ENCODE results near the gene NDST1.

NDST1 gene

GRCh38 chr5:150525163-150525562 lies 17.2 kb downstream of the NDST1 start:
- no peaks in the 10 kb centered on the region for H3K9me3 ChIP-seq (ENCODE audit: insufficient read depth, low read length, severe bottlenecking)
- H4K20me1 ChIP-seq (ENCODE audit: insufficient read depth, low read length), result no peaks in the 10 kb centered on the region
- no peak overlapping the region for H2AFZ ChIP-seq (ENCODE audit: low read depth, low read length)
- ATAC-seq (ENCODE audit: insufficient read depth, low read depth) (no peak), DNase-seq (no peak)
- peaks cover 6% of the 10 kb centered on the region for H3K27me3 ChIP-seq (ENCODE audit: insufficient read depth, low read length, poor library complexity)
- no peaks in the 10 kb centered on the region for H3K4me1 ChIP-seq (ENCODE audit: insufficient read depth, low read length)
- no peaks in the 10 kb centered on the region for H3K79me2 ChIP-seq (ENCODE audit: insufficient read depth, low read length)
- no peaks in the 10 kb centered on the region for H3K36me3 ChIP-seq (ENCODE audit: insufficient read depth, low read length)
- H3K9ac ChIP-seq (ENCODE audit: low read depth, low read length), result no peak overlapping the region
- no peak for TF ChIP-seq EZH2 (IDR thresholded peaks at IDR 0.05; ENCODE audit: borderline replicate concordance, low read depth, low read length, severe bottlenecking)
- no peak for TF ChIP-seq CTCF (IDR thresholded peaks at IDR 0.05; ENCODE audit: borderline replicate concordance, extremely low read depth, low read length, poor library complexity, severe bottlenecking)
- no peak overlapping the region for H3K4me3 ChIP-seq (ENCODE audit: low read depth in 1 of 2, low read length in 2 of 2)
- H3K27ac ChIP-seq (ENCODE audit: low read length), result no peak overlapping the region
- no peak overlapping the region for H3K4me2 ChIP-seq (ENCODE audit: insufficient read depth, low read length)

GRCh38 chr5:150525781-150526180 lies 17.9 kb downstream of the NDST1 start:
- no peak overlapping the region for H3K4me2 ChIP-seq (ENCODE audit: insufficient read depth, low read length)
- no peaks in the 10 kb centered on the region for H4K20me1 ChIP-seq (ENCODE audit: insufficient read depth, low read length)
- H3K9me3 ChIP-seq (ENCODE audit: insufficient read depth, low read length, severe bottlenecking), result no peaks in the 10 kb centered on the region
- TF ChIP-seq CTCF (IDR thresholded peaks at IDR 0.05; ENCODE audit: borderline replicate concordance, extremely low read depth, low read length, poor library complexity, severe bottlenecking) (no peak), EZH2 (IDR thresholded peaks at IDR 0.05; ENCODE audit: borderline replicate concordance, low read depth, low read length, severe bottlenecking) (no peak)
- no peaks in the 10 kb centered on the region for H3K36me3 ChIP-seq (ENCODE audit: insufficient read depth, low read length)
- no peaks in the 10 kb centered on the region for H3K4me1 ChIP-seq (ENCODE audit: insufficient read depth, low read length)
- H3K27ac ChIP-seq (ENCODE audit: low read length), result no peak overlapping the region
- H3K79me2 ChIP-seq (ENCODE audit: insufficient read depth, low read length), result no peaks in the 10 kb centered on the region
- H3K9ac ChIP-seq (ENCODE audit: low read depth, low read length), result no peak overlapping the region
- no peak overlapping the region for H3K4me3 ChIP-seq (ENCODE audit: low read depth in 1 of 2, low read length in 2 of 2)
- ATAC-seq (ENCODE audit: insufficient read depth, low read depth), result no peak
- peaks cover 7% of the 10 kb centered on the region for H3K27me3 ChIP-seq (ENCODE audit: insufficient read depth, low read length, poor library complexity)
- no peak for DNase-seq
- H2AFZ ChIP-seq (ENCODE audit: low read depth, low read length), result no peak overlapping the region

GRCh38 chr5:150527038-150527437 lies 19.1 kb downstream of the NDST1 start:
- TF ChIP-seq EZH2 (IDR thresholded peaks at IDR 0.05; ENCODE audit: borderline replicate concordance, low read depth, low read length, severe bottlenecking), result no peak
- TF ChIP-seq CTCF (IDR thresholded peaks at IDR 0.05; ENCODE audit: borderline replicate concordance, extremely low read depth, low read length, poor library complexity, severe bottlenecking), result no peak
- no peak overlapping the region for H2AFZ ChIP-seq (ENCODE audit: low read depth, low read length)
- H3K27me3 ChIP-seq (ENCODE audit: insufficient read depth, low read length, poor library complexity), result peaks cover 11% of the 10 kb centered on the region
- H3K9me3 ChIP-seq (ENCODE audit: insufficient read depth, low read length, severe bottlenecking), result no peaks in the 10 kb centered on the region
- ATAC-seq (ENCODE audit: insufficient read depth, low read depth) (no peak), DNase-seq (no peak)
- no peaks in the 10 kb centered on the region for H3K36me3 ChIP-seq (ENCODE audit: insufficient read depth, low read length)
- no peaks in the 10 kb centered on the region for H3K4me1 ChIP-seq (ENCODE audit: insufficient read depth, low read length)
- H4K20me1 ChIP-seq (ENCODE audit: insufficient read depth, low read length), result no peaks in the 10 kb centered on the region
- H3K9ac ChIP-seq (ENCODE audit: low read depth, low read length), result no peak overlapping the region
- no peak overlapping the region for H3K4me2 ChIP-seq (ENCODE audit: insufficient read depth, low read length)
- no peak overlapping the region for H3K27ac ChIP-seq (ENCODE audit: low read length)
- no peaks in the 10 kb centered on the region for H3K79me2 ChIP-seq (ENCODE audit: insufficient read depth, low read length)
- no peak overlapping the region for H3K4me3 ChIP-seq (ENCODE audit: low read depth in 1 of 2, low read length in 2 of 2)

GRCh38 chr5:150527808-150528207 lies 19.9 kb downstream of the NDST1 start:
- H3K4me2 ChIP-seq (ENCODE audit: insufficient read depth, low read length), result no peak overlapping the region
- no peak for ATAC-seq (ENCODE audit: insufficient read depth, low read depth)
- no peak overlapping the region for H3K4me3 ChIP-seq (ENCODE audit: low read depth in 1 of 2, low read length in 2 of 2)
- peaks cover 11% of the 10 kb centered on the region for H3K27me3 ChIP-seq (ENCODE audit: insufficient read depth, low read length, poor library complexity)
- no peak for TF ChIP-seq CTCF (IDR thresholded peaks at IDR 0.05; ENCODE audit: borderline replicate concordance, extremely low read depth, low read length, poor library complexity, severe bottlenecking)
- TF ChIP-seq EZH2 (IDR thresholded peaks at IDR 0.05; ENCODE audit: borderline replicate concordance, low read depth, low read length, severe bottlenecking), result no peak
- H3K27ac ChIP-seq (ENCODE audit: low read length), result no peak overlapping the region
- no peaks in the 10 kb centered on the region for H3K79me2 ChIP-seq (ENCODE audit: insufficient read depth, low read length)
- no peaks in the 10 kb centered on the region for H3K9me3 ChIP-seq (ENCODE audit: insufficient read depth, low read length, severe bottlenecking)
- H3K9ac ChIP-seq (ENCODE audit: low read depth, low read length), result no peak overlapping the region
- H4K20me1 ChIP-seq (ENCODE audit: insufficient read depth, low read length), result no peaks in the 10 kb centered on the region
- DNase-seq, result no peak
- H3K36me3 ChIP-seq (ENCODE audit: insufficient read depth, low read length), result no peaks in the 10 kb centered on the region
- no peak overlapping the region for H2AFZ ChIP-seq (ENCODE audit: low read depth, low read length)
- no peaks in the 10 kb centered on the region for H3K4me1 ChIP-seq (ENCODE audit: insufficient read depth, low read length)
